DOHH2 (cell line): ENCODE results near the gene CCN2.

Experiments used
- EZH2phosphoT487 ChIP-seq: fragments of 200-600 bp; sonication (generic); IDR thresholded peaks from 2 replicates; pipeline ENCODE4 v1.6.1; 2017; ENCODE audit warnings: borderline replicate concordance, mild to moderate bottlenecking, antibody characterized with exemption, low read length, moderate library complexity, mixed read lengths
- TF ChIP-seq, protein P1 (sequence below): fragments of 200-600 bp; sonication (generic); IDR thresholded peaks from one replicate; pipeline ENCODE4 v1.5.1; 2014; ENCODE audit warnings: antibody characterized with exemption, mild to moderate bottlenecking, low read depth, low read length; ENCODE audit not compliant: poor library complexity, severe bottlenecking

DNA sequence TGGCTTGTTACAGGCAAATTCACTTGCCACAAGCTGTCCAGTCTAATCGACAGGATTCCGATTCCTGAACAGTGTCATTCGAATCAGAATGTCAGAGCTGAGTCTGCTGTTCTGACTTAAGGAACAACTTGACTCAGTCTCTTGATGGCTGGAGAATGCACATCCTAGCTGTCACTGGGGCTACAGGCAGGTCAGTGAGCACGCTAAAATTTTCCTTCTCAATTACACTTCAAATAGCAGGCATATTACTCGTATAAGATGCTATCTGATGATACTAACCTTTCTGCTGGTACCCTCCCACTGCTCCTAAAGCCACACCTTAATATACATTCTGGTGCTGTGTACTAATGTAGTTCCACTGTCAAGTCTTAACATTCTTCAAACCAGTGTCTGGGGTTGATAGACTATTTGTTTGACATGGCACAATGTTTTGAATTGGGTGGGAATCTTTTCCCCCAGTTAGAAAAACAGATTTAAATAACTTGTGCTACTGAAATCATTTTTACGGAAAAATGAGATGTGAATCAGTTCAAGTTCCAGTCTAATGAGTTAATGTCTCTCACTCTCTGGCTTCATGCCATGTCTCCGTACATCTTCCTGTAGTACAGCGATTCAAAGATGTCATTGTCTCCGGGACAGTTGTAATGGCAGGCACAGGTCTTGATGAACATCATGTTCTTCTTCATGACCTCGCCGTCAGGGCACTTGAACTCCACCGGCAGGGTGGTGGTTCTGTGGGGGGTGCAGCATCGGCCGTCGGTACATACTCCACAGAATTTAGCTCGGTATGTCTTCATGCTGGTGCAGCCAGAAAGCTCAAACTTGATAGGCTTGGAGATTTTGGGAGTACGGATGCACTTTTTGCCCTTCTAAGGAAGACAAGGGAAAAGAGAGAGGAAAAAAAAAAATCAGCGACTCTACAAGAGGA lies 2.2 kb downstream of the CCN2 start:
- TF ChIP-seq, protein P1, sequence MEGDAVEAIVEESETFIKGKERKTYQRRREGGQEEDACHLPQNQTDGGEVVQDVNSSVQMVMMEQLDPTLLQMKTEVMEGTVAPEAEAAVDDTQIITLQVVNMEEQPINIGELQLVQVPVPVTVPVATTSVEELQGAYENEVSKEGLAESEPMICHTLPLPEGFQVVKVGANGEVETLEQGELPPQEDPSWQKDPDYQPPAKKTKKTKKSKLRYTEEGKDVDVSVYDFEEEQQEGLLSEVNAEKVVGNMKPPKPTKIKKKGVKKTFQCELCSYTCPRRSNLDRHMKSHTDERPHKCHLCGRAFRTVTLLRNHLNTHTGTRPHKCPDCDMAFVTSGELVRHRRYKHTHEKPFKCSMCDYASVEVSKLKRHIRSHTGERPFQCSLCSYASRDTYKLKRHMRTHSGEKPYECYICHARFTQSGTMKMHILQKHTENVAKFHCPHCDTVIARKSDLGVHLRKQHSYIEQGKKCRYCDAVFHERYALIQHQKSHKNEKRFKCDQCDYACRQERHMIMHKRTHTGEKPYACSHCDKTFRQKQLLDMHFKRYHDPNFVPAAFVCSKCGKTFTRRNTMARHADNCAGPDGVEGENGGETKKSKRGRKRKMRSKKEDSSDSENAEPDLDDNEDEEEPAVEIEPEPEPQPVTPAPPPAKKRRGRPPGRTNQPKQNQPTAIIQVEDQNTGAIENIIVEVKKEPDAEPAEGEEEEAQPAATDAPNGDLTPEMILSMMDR: no peak
- no peak for TF ChIP-seq EZH2phosphoT487
